Neural cell (in vitro differentiated cells): ENCODE data around the gene MAPK7.

ENCODE experiments used
- EP300 ChIP-seq: fragments of 450-650 bp; conservative IDR thresholded peaks from 2 replicates; pipeline ENCODE4 v1.6.1; 2014; ENCODE audit warnings: antibody characterized with exemption, mild to moderate bottlenecking, moderate library complexity; ENCODE audit not compliant: poor library complexity, severe bottlenecking
- EZH2 ChIP-seq: fragments of 200-600, 300-800 bp; shearing (Covaris generic), sonication (generic); IDR thresholded peaks from 2 replicates; pipeline ENCODE4 v1.6.1; 2014; ENCODE audit warnings: antibody characterized with exemption, low read length, borderline replicate concordance, mild to moderate bottlenecking; ENCODE audit not compliant: insufficient read depth, poor library complexity, severe bottlenecking
- MXI1 ChIP-seq: fragments of 450-650 bp; conservative IDR thresholded peaks from 2 replicates; pipeline ENCODE4 v1.6.1; 2014; ENCODE audit warnings: antibody characterized with exemption, mild to moderate bottlenecking; ENCODE audit not compliant: poor library complexity, severe bottlenecking
- POLR2AphosphoS5 ChIP-seq: IDR thresholded peaks from 2 replicates; pipeline ENCODE4 v1.6.1; 2012
- RAD21 ChIP-seq: fragments of 450-650 bp; conservative IDR thresholded peaks from 2 replicates; pipeline ENCODE4 v1.6.1; 2014; ENCODE audit warnings: antibody characterized with exemption, mild to moderate bottlenecking, moderate library complexity
- SMC3 ChIP-seq: fragments of 450-650 bp; conservative IDR thresholded peaks from 2 replicates; pipeline ENCODE4 v1.6.1; 2014; ENCODE audit warnings: antibody characterized with exemption, mild to moderate bottlenecking, moderate library complexity; ENCODE audit not compliant: poor library complexity
- TAF1 ChIP-seq: IDR thresholded peaks from 2 replicates; pipeline ENCODE4 v1.6.1; 2012; ENCODE audit warnings: low read depth
- TF ChIP-seq, protein P1 (sequence below): fragments of 450-650 bp; IDR thresholded peaks from 2 replicates; pipeline ENCODE4 v1.5.1; 2014; ENCODE audit warnings: antibody characterized with exemption, mild to moderate bottlenecking, moderate library complexity; ENCODE audit not compliant: poor library complexity, severe bottlenecking
- TF ChIP-seq, protein P2 (sequence below): IDR thresholded peaks from 2 replicates; pipeline ENCODE4 v1.6.1; 2012; ENCODE audit warnings: borderline replicate concordance

DNA sequence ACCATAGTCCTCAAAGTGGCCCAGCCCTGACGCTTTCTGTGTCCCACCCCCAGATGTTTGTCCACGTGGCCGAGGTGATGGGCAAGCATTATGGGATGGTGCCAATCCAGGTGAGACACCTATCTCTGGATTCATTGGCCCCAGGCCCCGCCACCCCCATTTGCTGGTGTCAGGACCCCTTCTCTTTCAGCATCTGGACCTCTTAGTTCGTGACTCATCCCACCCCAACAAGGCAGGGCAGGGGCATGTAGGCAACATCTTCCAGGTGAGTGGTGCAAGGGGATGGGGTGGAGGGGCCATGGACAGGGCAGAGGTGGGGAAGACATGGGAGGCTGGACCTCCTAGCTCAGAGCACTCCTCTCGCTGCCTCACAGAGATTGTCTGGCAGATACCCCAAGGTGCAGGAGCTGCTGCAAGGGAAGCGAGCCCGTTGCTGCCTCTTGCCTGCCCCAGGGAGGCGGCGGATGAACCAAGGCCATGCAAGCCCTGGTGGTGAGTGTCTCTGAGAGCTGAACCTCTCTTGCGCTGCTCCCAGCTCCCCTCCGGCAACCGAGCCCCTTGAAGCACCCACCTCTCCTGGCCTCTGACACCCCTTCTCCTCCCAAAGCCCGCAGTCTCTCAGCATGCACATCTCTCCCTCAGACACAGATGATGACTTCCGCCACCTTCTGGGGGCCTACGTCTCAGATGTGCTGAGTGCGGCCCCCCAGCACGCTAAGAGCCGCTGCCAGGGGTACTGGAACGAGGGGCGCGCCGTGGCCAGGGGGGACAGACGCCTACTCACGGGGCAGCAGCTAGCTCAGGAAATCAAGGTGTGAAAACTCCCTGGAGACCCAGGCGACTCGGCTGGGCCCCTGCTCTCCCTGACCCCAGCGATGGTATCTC is 36.3 kb downstream of the MAPK7 start:
- TF ChIP-seq, protein P1, sequence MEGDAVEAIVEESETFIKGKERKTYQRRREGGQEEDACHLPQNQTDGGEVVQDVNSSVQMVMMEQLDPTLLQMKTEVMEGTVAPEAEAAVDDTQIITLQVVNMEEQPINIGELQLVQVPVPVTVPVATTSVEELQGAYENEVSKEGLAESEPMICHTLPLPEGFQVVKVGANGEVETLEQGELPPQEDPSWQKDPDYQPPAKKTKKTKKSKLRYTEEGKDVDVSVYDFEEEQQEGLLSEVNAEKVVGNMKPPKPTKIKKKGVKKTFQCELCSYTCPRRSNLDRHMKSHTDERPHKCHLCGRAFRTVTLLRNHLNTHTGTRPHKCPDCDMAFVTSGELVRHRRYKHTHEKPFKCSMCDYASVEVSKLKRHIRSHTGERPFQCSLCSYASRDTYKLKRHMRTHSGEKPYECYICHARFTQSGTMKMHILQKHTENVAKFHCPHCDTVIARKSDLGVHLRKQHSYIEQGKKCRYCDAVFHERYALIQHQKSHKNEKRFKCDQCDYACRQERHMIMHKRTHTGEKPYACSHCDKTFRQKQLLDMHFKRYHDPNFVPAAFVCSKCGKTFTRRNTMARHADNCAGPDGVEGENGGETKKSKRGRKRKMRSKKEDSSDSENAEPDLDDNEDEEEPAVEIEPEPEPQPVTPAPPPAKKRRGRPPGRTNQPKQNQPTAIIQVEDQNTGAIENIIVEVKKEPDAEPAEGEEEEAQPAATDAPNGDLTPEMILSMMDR, result no peak
- TF ChIP-seq EZH2, result no peak
- TF ChIP-seq EP300, result no peak
- no peak for TF ChIP-seq POLR2AphosphoS5
- no peak for TF ChIP-seq MXI1
- TF ChIP-seq SMC3, result no peak
- TF ChIP-seq, protein P2, sequence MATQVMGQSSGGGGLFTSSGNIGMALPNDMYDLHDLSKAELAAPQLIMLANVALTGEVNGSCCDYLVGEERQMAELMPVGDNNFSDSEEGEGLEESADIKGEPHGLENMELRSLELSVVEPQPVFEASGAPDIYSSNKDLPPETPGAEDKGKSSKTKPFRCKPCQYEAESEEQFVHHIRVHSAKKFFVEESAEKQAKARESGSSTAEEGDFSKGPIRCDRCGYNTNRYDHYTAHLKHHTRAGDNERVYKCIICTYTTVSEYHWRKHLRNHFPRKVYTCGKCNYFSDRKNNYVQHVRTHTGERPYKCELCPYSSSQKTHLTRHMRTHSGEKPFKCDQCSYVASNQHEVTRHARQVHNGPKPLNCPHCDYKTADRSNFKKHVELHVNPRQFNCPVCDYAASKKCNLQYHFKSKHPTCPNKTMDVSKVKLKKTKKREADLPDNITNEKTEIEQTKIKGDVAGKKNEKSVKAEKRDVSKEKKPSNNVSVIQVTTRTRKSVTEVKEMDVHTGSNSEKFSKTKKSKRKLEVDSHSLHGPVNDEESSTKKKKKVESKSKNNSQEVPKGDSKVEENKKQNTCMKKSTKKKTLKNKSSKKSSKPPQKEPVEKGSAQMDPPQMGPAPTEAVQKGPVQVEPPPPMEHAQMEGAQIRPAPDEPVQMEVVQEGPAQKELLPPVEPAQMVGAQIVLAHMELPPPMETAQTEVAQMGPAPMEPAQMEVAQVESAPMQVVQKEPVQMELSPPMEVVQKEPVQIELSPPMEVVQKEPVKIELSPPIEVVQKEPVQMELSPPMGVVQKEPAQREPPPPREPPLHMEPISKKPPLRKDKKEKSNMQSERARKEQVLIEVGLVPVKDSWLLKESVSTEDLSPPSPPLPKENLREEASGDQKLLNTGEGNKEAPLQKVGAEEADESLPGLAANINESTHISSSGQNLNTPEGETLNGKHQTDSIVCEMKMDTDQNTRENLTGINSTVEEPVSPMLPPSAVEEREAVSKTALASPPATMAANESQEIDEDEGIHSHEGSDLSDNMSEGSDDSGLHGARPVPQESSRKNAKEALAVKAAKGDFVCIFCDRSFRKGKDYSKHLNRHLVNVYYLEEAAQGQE, result no peak
- no peak for TF ChIP-seq RAD21
- TF ChIP-seq TAF1, result no peak
